Tibial nerve (tissue), 3 donors: ENCODE data around the gene CASZ1.

Experiments used
- CTCF ChIP-seq, 5 experiments: fragments of 200-600 bp in 3 of 5; fragments of 450-650 bp in 2 of 5; sonication (generic) in 3 of 5; IDR thresholded peaks; one replicate each; pipeline ENCODE4 v1.5.1; 2016 to 2019; ENCODE audit warnings: antibody characterized with exemption in 5 of 5, mild to moderate bottlenecking in 3 of 5, moderate library complexity in 2 of 5
- POLR2A ChIP-seq, 2 donors: fragments of 450-650 bp; IDR thresholded peaks; one replicate each; pipeline ENCODE4 v1.6.1; 2017; ENCODE audit warnings: antibody characterized with exemption in 2 of 2, mild to moderate bottlenecking in 2 of 2, moderate library complexity in 2 of 2

- TF ChIP-seq CTCF (IDR thresholded peaks at IDR 0.05) (no peak), POLR2A (IDR thresholded peaks at IDR 0.05) (no peak)
Measured at GRCh38 chr1:10598389-10598702, 198.1 kb downstream of the CASZ1 start.
